Measurements from ENCODE around the gene LSM14B. TPM values are rescaled to one million over a fixed set of nuclear protein-coding genes. Genes with fewer than 3 reads are reported as not detected.
"Not testable (repeated sequence)": the region's sequence is repeated elsewhere in the genome, so short reads cannot be mapped to it uniquely, and the experiment has no call there.

Gene LSM14B
- total RNA-seq, 1 donor from 2014 or later: 39.4 TPM

DNA sequence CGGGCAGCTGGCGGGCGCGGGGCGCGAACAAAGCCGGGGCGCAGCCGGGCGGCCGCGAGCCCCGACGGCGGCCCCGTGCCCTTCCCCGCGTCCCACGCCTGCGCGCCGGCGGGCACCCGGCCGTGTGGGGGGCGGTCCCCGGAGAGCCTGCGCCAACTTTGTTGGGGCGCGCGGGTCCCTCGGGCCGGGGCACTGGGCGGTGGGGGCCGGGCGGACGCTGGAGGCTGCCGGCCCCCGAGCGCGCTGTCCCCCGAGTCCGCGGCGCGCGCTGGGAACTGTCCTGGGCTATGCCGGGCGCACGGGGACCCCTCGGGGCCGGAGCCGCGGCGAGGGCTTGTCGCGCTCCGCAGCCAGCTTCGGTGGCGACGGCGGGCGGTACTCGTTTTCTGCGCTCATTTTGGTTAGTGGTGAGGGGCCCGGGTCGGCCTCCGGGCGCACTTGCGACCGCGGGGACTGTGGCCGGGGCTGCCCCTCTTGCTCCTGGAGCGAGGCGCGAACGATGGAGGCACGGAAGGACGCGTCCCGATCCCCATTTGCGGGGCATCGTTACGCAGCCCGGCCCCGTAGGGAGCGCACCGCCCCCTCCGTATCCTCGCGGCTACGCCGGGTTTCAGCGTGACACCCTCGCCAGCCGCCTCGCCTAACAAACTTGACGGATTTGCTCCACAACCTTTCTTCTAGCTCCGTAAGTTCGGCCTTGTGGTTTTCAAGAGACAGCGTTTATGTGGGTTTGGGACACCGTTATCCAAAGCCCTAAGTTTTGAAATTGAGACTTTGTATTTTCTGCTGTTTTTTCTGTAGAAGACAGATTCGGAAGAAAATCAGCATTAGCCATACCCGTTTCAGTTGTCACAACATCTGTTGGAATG lies 21.9 kb downstream of the LSM14B start:
- intact Hi-C loops (cut with micrococcal nuclease): loop anchor here (1.0 to 5.0 kb wide), 5 partner anchors 22 to 158 kb away; partner anchors contain the start of genes ADRM1, LSM14B, MTG2 and OSBPL2

DNA sequence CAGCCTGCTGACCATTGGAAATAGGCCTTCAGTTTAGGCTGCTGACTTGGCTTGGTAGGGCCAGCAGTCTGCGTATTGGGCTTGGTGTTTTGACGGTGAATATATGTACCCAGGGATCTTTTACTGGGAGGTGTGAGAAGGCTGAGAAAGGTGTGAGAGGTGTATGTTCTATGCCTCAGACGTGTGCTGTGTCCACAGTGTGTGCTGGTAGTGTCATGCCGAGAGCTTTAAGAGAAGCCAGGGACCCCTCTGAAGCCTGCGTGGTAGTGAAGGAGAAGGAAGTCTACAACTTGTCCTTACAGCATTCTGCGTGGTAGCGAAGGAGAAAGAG lies 23.4 kb downstream of the LSM14B start:
- intact Hi-C loops (cut with micrococcal nuclease): no loop called here

DNA sequence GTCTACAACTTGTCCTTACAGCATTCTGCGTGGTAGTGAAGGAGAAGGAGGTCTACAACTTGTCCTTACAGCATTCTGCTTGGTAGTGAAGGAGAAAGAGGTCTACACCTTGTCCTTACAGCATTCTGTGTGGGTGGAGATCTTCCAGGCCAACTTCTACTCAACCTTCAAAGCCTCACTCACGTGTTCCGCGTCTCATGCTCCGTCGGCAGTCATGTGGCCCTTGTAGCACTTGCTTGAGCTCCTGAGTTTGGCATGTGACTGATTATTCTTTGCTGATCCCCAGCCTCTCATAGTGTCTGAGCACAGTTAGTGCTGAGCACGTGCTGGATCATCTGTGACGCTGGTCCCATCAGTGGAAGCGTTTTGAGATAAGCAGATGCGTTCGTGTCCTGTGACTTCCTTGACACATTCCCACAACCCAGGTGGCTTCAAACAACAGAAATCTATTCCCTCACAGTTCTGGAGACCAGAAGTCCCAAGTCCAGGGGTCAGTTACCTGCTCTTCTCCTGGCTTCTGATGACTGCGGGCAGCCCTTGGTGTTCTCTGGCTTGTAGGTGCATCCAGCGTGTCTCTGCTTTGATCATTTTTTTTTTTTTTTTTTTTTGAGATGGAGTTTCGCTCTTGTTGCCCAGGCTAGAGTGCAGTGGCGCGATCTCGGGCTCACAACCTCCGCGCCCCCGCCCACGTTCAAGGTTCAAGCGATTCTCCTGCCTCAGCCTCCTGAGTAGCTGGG lies 23.9 kb downstream of the LSM14B start:
- intact Hi-C loops (cut with micrococcal nuclease): no loop called here

DNA sequence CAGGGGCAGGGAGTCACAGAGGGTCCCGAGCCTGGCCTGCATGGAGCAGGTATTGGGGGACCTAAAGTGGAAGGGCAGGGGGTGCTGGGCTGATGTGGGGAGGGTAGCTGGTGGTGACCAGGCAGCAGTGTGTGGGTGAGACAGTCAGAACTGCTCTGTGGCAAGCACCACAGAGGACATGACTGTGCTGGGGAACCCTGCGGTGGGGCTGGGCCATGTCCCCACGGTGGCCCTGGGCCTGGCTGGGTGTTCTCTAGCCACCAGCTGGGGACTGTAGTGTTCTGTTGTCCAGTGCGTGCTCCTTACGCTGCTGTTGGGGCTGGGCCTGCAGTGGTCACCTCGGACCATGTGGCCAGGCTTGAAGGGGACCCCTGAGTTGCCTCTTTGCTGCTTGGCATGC lies 24.9 kb downstream of the LSM14B start:
- intact Hi-C loops (cut with micrococcal nuclease): no loop called here

DNA sequence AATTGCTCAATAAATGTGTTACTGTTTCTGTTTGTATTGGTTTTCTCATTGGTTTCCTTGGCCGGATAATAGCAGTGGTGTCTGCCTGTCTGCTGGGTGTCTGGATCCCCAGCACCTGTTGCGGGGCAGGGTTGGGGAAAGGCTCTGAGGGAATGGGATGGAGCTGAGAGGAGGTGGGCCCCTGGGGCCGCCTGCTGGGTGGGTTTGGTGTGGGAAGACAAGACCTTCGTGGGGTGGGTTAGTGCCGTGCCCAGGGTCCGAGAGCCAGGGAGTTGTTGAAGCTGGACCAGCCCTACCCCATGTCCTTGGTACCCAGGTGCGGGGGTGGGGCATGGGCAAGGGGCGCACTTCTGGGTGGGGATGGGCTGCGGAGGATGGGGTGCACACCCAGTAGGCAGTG lies 25.3 kb downstream of the LSM14B start:
- intact Hi-C loops (cut with micrococcal nuclease): no loop called here

DNA sequence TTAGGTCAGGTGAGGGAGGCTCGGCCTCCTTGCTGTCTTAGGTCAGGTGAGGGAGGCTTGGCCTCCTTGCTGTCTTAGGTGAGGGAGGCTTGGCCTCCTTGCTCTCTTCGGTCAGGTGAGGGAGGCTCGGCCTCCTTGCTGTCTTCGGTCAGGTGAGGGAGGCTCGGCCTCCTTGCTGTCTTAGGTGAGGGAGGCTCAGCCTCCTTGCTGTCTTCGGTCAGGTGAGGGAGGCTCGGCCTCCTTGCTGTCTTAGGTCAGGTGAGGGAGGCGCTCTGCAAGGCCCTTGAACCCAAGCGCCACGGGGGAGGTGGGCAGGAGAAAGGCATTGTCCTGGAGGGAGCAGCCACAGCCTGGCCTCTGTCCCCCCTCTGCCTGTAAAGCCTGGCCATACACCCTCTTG lies 26.1 kb downstream of the LSM14B start:
- intact Hi-C loops (cut with micrococcal nuclease): not testable (repeated sequence)

DNA sequence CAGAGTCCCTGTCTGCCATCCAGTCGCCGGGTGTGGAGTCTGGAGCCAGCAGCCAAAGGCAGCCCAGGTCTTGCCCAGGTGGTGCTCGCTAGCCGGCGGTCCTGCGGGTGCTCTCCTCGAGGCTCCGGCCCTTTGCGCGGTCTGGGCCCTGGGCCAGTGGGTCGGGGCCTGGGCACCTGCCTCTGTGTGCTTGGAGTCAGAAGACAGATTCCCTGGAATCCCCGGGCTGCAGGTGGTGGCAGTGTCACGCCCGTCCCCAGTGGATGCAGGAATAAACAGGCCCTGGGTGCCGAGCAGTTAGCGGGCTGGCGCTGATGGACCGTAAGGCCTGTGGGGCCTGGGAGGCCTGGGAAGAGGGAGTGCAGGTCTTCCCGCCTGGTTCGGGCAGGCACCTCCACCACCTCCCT lies 26.6 kb downstream of the LSM14B start:
- intact Hi-C loops (cut with micrococcal nuclease): no loop called here

DNA sequence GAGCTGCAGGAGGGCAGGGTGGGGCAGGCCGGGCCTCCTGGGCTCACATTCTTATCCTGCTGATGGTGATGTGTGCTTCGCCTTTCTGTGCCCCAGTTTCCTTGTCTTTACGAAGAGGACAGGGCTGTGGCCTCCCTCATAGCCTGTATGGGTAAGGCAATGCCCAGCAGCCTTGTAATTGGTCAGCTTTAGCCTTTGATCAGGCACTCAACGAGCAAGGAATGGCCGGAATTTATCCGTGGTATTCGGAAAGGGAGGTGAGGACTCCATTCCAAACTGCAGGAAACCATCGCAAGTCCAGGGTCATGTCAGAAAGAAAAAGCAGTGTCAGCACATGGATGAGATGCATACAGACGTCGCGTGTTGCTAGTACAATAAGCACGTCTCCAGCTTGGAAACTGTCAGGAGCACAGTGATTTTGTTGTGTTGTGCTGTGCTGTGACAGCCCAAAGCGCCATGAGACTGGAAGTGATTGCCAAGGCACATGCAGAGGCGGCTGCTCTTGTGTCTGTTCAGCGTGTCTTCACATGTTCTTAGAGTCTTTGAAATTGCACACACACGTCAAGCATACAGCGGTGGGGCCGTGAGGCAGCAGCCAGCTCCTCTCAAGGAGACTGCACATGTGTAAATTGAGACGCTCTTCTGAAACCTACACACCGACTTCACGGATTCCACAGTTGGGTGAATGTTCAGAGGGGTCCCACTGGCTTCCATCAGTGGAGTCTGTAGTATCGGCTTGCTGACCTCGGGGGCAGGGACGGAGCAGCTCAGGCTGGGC lies 27.4 kb downstream of the LSM14B start:
- intact Hi-C loops (cut with micrococcal nuclease): no loop called here

DNA sequence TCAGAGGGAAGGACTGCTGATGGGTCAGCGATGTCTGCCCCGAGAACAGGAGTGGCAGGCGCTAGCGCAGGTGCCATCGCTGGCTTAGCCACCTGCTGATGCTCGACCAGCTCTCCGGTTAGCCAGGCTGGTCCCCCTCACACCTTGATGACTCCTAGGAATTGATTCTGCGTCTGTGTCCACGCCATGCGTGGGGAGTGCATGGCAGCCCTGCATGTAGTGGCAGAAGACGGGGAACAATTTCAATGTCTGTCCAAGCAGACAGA lies 28.0 kb downstream of the LSM14B start:
- intact Hi-C loops (cut with micrococcal nuclease): no loop called here

DNA sequence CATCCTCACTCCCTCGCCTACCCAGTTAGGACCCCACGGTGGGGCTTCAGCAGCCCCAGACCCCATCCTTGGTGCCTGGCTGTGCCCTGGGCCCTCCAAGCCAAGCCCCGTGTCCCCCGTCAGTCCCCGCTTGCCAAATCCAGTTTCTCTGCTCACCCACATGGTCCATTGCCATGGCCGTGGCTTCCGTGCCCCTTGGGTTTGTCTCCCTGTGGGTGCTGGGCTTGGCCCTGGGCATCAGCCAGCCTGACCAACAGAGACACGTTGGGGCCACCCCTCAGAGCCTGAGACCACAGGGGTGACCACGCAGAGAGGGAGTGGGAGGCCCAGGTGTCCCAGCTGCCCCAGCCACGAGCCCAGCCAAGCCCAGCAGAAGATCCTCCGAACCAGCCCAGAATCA lies 28.9 kb downstream of the LSM14B start:
- intact Hi-C loops (cut with micrococcal nuclease): no loop called here

DNA sequence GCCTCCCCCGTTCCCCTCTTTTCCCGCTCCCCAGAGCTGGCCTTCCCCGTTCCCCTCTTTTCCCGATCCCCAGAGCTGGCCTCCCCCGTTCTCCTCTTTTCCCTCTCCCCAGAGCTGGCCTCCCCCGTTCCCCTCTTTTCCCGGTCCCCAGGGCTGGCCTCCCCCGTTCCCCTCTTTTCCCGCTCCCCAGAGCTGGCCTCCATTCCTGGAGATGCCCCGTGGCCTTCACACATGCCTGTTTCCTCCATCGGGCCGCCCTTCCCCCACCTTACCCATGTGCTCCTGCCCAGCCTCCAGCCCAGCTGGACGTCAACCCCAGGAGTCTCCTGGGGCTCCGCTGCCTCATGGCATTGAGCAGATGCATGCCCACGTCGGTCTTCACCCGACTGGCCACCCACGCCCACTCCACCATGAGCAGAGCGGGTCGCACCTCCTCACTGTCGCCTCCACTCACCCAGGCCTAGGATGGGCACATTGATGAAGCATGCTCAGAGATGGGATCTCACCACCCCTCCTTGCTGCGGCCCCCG lies 29.6 kb downstream of the LSM14B start:
- intact Hi-C loops (cut with micrococcal nuclease): no loop called here

DNA sequence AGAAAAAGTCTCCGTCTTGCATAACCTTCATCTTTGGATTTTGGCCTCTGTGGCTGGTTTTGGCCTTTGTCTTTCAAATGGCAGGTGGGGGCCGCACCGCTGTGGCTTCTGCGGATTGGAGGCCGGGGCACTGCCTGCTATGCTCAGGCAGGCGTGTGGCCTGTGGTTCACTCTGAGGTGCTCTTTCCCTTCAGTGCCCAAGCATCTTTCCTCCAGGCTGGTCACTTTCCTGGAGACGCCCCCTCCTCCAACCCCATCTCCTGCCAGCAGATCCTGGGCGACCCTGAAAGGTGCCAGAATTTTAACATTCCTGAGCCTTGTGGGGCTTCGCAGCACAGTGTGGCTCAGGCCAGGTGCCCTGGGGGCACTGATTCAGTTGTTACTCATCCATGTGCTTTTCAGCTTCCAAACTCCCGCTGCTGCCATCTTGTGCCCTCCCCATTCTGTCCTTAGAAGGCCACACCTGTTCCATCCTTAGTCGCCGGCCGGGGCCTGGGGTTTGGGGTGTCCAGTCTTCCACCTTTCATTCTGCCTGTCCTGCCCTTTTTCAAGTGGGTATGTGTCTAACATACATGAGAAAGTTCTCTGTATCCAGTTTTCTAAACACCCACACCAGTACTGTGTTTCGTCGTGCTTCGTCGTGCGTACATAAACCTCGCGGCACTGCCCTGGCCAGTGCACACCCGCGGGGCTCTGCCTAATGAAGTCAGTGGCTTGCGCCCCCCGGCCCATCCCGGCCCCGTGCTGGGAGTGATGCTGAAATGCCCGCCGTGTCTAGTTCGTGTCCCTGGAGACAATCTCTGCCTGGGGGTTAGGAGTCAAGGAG lies 33.4 kb downstream of the LSM14B start:
- intact Hi-C loops (cut with micrococcal nuclease): loop anchor here (2.0 kb wide), 1 partner anchor 145 kb away; no protein-coding TSS in a partner anchor

DNA sequence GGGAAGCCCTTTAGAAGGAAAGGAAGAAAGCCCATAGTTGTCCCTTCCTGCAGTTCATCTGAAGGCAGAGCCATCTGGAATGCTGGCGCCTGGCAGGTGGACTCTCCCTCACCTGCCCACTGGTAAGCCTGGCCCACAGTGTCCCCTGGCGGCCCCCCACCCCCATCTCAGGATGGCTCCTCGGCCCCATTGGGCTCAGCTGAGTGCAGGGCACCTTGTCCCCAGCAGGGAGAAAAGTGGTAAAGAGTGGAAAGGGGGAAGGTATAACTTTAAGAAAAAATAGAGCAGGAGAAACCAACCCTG lies 33.9 kb downstream of the LSM14B start:
- intact Hi-C loops (cut with micrococcal nuclease): loop anchor here (2.0 kb wide), 1 partner anchor 145 kb away; no protein-coding TSS in a partner anchor

DNA sequence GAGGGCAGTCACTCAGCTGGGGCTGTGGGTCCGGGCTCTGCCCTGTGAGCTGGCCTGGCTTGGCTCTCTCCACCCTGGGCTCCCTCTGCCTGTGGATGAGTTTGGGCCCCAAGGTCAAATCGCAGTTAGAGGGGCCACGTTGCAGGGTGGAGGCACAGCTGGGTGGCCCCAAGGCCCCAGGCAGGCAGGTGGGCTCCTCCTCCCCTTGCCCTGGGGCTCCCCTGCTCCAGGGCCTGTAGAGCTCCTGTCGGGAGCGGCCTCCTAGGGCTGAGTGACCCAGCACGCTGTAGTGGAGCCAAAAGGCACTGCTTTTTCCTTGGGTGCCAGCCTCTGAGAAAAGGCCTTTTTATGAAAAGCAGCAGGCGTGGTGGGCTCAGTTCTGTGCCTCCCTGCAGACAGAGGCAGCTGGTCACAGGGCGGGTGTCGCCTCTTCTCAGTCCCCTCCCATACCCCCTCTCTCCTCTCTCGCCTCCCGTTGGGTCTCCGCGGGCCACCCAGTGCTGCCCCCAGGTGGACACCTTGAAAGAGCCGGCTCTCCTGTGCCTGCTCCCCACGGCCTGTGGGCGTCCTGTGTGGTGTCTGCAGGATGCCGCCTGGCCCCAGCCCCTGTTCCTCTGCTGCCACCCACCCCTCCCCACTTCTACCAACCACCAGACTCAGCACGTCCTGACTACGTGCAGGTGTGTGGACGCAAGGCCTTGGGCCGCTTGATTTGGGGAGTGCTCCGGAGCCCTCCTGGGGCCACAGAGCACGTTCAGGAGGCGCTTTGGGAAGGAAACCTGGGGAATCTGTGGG lies 34.5 kb downstream of the LSM14B start:
- intact Hi-C loops (cut with micrococcal nuclease): loop anchor here (2.0 kb wide), 1 partner anchor 146 kb away; no protein-coding TSS in a partner anchor

DNA sequence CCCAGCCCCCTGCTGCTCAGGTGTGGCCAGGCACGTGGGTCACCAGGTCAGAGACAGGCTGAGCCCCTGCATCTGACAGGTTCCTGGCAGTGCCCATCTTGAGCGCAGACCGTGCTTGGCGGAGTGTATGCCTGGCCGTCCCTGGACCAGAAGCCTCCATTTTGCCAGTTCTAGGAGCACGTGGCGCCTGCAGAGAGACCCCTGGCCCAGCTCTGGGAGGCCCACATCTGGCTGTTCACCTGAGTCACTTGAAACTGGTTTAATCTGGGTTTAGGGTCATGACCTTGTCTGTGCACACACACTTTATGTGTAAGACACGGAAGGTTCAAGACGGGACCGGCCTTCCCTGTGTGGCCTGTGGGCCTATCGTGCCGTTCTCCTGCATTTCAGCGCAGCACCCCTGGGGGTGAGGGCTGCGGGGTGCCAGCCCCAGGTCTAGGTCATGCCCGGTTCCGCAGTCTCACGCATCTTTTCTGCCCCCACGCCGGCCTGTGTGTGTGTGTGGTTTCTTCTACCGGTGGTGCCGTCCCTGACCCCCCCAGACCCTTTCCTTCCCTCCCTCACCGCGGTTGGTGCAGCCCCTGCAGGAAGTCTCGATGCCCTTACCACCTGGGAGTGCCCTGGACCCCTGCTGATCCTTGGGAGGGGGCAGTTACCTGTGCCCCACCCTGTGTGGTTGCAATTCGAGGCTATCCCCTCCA lies 35.3 kb downstream of the LSM14B start:
- intact Hi-C loops (cut with micrococcal nuclease): loop anchor here (2.0 kb wide), 1 partner anchor 147 kb away; no protein-coding TSS in a partner anchor

DNA sequence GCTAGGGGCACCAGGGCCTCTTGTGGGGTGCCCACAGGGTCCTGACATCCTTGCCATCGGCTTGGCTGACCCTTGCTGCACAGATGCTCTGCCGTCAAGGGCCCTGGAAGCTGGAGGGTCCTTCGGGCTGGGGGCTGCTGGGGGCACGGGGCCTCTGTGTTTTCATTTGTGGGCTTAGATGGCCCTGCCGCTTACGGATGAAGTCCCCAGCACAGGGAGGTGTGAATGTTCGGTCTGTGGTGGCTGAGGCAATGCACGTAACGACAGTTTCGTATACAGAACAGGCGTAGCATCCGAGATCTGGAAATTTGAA lies 35.8 kb downstream of the LSM14B start:
- intact Hi-C loops (cut with micrococcal nuclease): no loop called here

DNA sequence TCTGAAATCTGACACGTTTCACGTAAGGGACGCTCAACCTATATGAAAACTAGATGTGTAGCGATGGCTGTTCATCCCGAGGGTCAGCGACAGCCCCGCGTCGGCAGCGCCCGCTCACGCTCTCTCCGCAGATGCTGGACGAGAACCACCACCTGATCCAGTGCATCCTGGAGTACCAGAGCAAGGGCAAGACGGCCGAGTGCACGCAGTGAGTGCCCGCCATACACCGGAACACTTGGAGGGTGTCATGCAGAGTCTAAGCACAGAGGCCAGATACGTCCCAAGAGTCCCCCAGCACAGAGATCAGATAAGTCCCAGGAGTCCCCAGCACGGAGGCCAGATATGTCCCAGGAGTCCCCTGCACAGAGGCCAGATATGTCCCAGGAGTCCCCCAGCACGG lies 36.3 kb downstream of the LSM14B start:
- intact Hi-C loops (cut with micrococcal nuclease): no loop called here

DNA sequence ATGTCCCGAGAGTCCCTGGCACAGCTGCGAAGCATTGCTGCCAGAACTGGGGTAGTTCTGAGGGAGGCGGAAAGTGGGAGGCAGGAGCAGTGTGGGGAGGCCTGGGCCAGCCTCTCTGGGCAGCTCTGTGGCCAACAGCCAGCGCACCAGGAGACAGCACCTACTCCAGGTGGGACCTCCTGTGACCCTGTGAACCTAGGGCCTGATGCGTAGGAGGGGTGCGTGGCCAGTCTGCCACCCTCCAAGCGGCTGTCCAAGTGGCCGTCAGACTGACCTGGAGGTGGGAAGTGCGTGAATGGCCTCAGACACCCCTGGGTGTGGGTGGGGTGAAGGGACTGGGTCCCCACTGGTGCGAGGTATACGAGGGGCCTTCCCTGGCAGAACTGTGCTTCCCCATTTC lies 36.8 kb downstream of the LSM14B start:
- intact Hi-C loops (cut with micrococcal nuclease): no loop called here

DNA sequence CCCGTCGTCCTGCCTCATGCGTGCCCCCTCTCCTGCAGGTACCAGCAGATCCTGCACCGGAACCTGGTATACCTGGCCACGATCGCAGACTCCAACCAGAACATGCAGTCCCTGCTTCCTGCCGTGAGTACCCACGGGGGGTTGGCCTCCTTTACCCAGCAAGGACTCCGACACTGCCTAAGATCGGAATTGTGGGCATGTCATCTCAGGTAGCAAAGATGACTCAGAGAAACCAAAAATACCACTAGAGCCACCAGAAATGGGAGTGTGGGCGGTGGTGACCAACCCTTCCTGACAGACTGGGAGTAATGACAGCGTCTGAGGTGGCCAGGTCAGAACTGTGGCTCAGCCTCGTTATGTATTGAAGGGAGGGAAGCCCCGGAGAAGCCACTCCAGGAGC lies 37.6 kb downstream of the LSM14B start:
- intact Hi-C loops (cut with micrococcal nuclease): no loop called here

DNA sequence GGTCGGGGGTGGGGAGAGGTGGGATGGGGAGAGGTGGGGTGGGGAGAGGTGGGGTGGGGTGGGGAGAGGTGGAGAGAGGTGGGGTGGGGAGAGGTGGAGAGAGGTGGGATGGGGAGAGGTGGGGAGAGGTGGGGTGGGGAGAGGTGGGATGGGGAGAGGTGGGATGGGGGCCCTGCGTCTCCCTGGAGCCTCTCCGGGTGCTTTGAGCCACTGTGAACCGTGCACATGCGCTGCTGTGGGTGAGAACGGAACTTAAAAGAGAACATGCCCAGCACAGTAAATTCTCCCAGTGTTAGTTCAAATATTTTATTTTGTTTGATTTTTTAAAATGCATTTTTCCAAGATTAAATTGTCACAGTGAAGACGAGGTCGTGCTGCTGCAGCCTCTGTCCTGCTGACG lies 38.0 kb downstream of the LSM14B start:
- intact Hi-C loops (cut with micrococcal nuclease): no loop called here
